Body of pancreas (tissue), 4 donors: ENCODE measurements around the gene SENP6. TPM values are rescaled to one million over a fixed set of nuclear protein-coding genes. Genes with fewer than 3 reads are reported as not detected.

Experiments
- ATAC-seq: fragments of 150-250 bp; one replicate; pipeline ENCODE4 v1.9.1; 2016
- DNase-seq, 4 donors: peaks; one replicate each; pipeline ENCODE4 v3.0.0-alpha.2; 2019
- H3K27ac ChIP-seq, 4 donors: fragments of 200-600 bp; sonication (generic); 1 replicate in 3 of 4; 2 replicates in 1 of 4; pipeline versions ENCODE4 v1.5.1 to v1.6.1; 2016 to 2019; ENCODE audit warnings: mild to moderate bottlenecking in 1 of 4, mixed read lengths in 1 of 4, moderate library complexity in 1 of 4
- H3K27me3 ChIP-seq, 2 donors: fragments of 200-600 bp; sonication (generic); one replicate each; pipeline ENCODE4 v1.6.0; 2016; ENCODE audit warnings: mild to moderate bottlenecking in 1 of 2
- H3K36me3 ChIP-seq, 2 donors: fragments of 200-600 bp; sonication (generic); replicated peaks in 1 of 2; 2 replicates each; pipeline ENCODE4 v1.5.1; 2016; ENCODE audit warnings: low read depth in 2 of 2; ENCODE audit not compliant: insufficient read depth in 1 of 2
- H3K4me1 ChIP-seq: fragments of 200-600 bp; sonication (generic); one replicate; pipeline ENCODE4 v1.6.0; 2016
- H3K4me3 ChIP-seq, 2 donors: fragments of 200-600 bp; sonication (generic); 1 replicate in 1 of 2; 2 replicates in 1 of 2; pipeline ENCODE4 v1.5.1; 2016 to 2019
- H3K9me3 ChIP-seq, 3 donors: fragments of 200-600 bp; sonication (generic); 1 replicate in 2 of 3; 2 replicates in 1 of 3; pipeline ENCODE4 v1.5.1; 2016
- CTCF ChIP-seq, 7 experiments: fragments of 450-650 bp in 4 of 7; fragments of 200-600 bp in 3 of 7; sonication (generic) in 3 of 7; IDR thresholded peaks; one replicate each; pipeline ENCODE4 v1.5.1; 2016 to 2019; ENCODE audit warnings: antibody characterized with exemption in 7 of 7
- POLR2A ChIP-seq, 3 donors: fragments of 450-650 bp; IDR thresholded peaks; one replicate each; pipeline ENCODE4 v1.6.1; 2016; ENCODE audit warnings: antibody characterized with exemption in 3 of 3, mild to moderate bottlenecking in 2 of 3
- WGBS, 2 donors: methylation state at CpG; one replicate each; pipeline ENCODE4 v1.1.5; 2017; 5-methylcytosine and 5-hydroxymethylcytosine counted together
- intact Hi-C: fragments of 100-400 bp; cut with DNase I; formaldehyde crosslinking; loops from one replicate; pipeline ENCODE4 v1.15.1; 2023
- total RNA-seq, 2 donors: library from RNA; depleted of rRNA; stranded (reverse); fragments of >200 nt; gene quantifications; one replicate each; pipeline ENCODE4 v1.1.0, GENCODE V29; 2016

Gene SENP6
- total RNA-seq, 2 donors from 2014 or later: 68.6 to 75.2 TPM

- ATAC-seq (no peak), DNase-seq (no peak)
- WGBS, 2 donors: 94 to 100% methylated on average over 1 of the region's 1 CpG
- no peaks in the 10 kb centered on the region for H3K9me3 ChIP-seq
- H3K27me3 ChIP-seq: no peaks in the 10 kb centered on the region
- H3K27ac ChIP-seq: no peak overlapping the region
- intact Hi-C loops: no loop called here
- peaks cover 59% of the 10 kb centered on the region for H3K4me1 ChIP-seq
- no peaks in the 10 kb centered on the region for H3K36me3 ChIP-seq
- TF ChIP-seq POLR2A (IDR thresholded peaks at IDR 0.05) (no peak), CTCF (IDR thresholded peaks at IDR 0.05) (no peak)
- H3K4me3 ChIP-seq: no peak overlapping the region
Observed at GRCh38 chr6:75618437-75618836, 16.8 kb downstream of the SENP6 start.

- ATAC-seq (no peak), DNase-seq (no peak)
- TF ChIP-seq CTCF (IDR thresholded peaks at IDR 0.05) (no peak), POLR2A (IDR thresholded peaks at IDR 0.05) (no peak)
- 57% methylated on average over 5 of the region's 5 CpGs for WGBS, 2 donors
- intact Hi-C loops: no loop called here
- Histone ChIP-seq H3K4me3 (no peak overlapping the region), H3K4me1 (peaks cover 50% of the 10 kb centered on the region), H3K27me3 (no peaks in the 10 kb centered on the region), H3K9me3 (no peaks in the 10 kb centered on the region), H3K27ac (no peak overlapping the region), H3K36me3 (peaks cover 0 to 1% of the 10 kb centered on the region in 2 donors)
Observed at GRCh38 chr6:75619230-75619899, 17.7 kb downstream of the SENP6 start.

- DNase-seq (no peak), ATAC-seq (no peak)
- TF ChIP-seq CTCF (IDR thresholded peaks at IDR 0.05) (no peak), POLR2A (IDR thresholded peaks at IDR 0.05) (no peak)
- Histone ChIP-seq H3K27me3 (no peaks in the 10 kb centered on the region), H3K4me1 (peaks cover 42% of the 10 kb centered on the region), H3K9me3 (no peaks in the 10 kb centered on the region), H3K4me3 (no peak overlapping the region), H3K36me3 (peaks cover 0 to 5% of the 10 kb centered on the region in 2 donors), H3K27ac (peak overlapping the region in 1 of 4 donors; percentile 41)
- 38 to 46% methylated on average over 7 of the region's 7 CpGs for WGBS, 2 donors
- intact Hi-C loops: no loop called here
Observed at GRCh38 chr6:75620381-75621304, 19.0 kb downstream of the SENP6 start.

- H3K27ac ChIP-seq: no peak overlapping the region
- TF ChIP-seq CTCF (IDR thresholded peaks at IDR 0.05): no peak
- TF ChIP-seq POLR2A (IDR thresholded peaks at IDR 0.05): no peak
- H3K9me3 ChIP-seq: no peaks in the 10 kb centered on the region
- ATAC-seq (no peak), DNase-seq (no peak)
- no peak overlapping the region for H3K4me3 ChIP-seq
- peaks cover 0 to 7% of the 10 kb centered on the region in 2 donors for H3K36me3 ChIP-seq
- H3K4me1 ChIP-seq: peaks cover 42% of the 10 kb centered on the region
- H3K27me3 ChIP-seq: no peaks in the 10 kb centered on the region
- intact Hi-C loops: no loop called here
Observed at GRCh38 chr6:75621846-75622245, 20.2 kb downstream of the SENP6 start.
